Measurements from ENCODE around the gene FANCI.

Gene FANCI

GRCh38 chr15:89345248-89345647, 101.5 kb downstream of the FANCI start:
- no peaks in the 10 kb centered on the region for H3K27me3 ChIP-seq (ENCODE audit: insufficient read depth, low read depth, severe bottlenecking)

DNA sequence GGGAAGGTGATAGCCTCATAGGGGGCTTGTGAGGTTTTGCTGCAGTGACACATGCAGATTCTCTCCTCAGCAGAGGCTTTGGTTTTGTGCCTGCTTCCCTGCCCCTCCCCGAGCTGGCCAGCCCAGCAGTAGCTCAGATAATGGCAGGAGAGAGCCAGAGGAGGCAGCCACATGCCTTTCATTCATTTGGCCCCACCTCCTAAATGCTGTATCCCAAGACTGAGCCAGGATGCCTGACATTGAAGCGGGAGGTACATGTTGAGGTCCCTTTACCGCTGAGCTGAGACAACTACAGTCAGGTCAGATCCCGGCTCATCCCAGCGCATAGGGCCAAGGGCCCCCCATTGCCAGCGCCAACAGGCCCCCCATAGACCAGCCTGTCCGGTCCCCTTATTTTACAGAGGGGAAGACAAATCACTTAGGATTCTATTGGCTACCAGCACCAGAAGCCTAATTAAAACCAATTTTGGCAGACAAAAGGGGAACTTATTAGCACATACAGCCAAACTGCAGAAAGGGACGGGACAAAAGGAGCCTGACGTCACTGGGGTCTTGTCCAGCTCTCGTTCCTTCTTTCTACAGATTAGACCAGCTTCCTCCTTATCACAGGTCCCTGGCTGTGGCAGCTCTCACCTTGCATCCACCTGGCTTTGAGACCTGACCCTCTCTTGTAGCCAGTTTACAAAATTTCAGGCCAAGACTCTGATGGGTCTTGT, 102.9 kb downstream of the FANCI start:
- DNase-seq, result no peak
- Histone ChIP-seq H3K9me3 (ENCODE audit: severe bottlenecking) (no peaks in the 10 kb centered on the region), H3K27ac (no peak overlapping the region), H3K4me3 (ENCODE audit: low read depth, low read length) (no peak overlapping the region), H3K36me3 (no peaks in the 10 kb centered on the region), H3K27me3 (ENCODE audit: insufficient read depth, low read depth, severe bottlenecking) (no peaks in the 10 kb centered on the region)
- TF ChIP-seq, protein P1, sequence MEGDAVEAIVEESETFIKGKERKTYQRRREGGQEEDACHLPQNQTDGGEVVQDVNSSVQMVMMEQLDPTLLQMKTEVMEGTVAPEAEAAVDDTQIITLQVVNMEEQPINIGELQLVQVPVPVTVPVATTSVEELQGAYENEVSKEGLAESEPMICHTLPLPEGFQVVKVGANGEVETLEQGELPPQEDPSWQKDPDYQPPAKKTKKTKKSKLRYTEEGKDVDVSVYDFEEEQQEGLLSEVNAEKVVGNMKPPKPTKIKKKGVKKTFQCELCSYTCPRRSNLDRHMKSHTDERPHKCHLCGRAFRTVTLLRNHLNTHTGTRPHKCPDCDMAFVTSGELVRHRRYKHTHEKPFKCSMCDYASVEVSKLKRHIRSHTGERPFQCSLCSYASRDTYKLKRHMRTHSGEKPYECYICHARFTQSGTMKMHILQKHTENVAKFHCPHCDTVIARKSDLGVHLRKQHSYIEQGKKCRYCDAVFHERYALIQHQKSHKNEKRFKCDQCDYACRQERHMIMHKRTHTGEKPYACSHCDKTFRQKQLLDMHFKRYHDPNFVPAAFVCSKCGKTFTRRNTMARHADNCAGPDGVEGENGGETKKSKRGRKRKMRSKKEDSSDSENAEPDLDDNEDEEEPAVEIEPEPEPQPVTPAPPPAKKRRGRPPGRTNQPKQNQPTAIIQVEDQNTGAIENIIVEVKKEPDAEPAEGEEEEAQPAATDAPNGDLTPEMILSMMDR (IDR thresholded peaks at IDR 0.05; ENCODE audit: low read depth, low read length), result no peak

More at GRCh38 chr15:89345248-89345647, 101.5 kb downstream of the FANCI start:
- Histone ChIP-seq H3K36me3 (no peaks in the 10 kb centered on the region), H3K27ac (no peak overlapping the region), H3K9me3 (ENCODE audit: severe bottlenecking) (no peaks in the 10 kb centered on the region), H3K4me3 (ENCODE audit: low read depth, low read length) (no peak overlapping the region)
- TF ChIP-seq, protein P1 (IDR thresholded peaks at IDR 0.05; ENCODE audit: low read depth, low read length), result no peak
- no peak for DNase-seq

GRCh38 chr15:89349206-89349558, 105.4 kb downstream of the FANCI start:
- no peak overlapping the region for H3K27ac ChIP-seq
- DNase-seq, result no peak
- H3K4me3 ChIP-seq (ENCODE audit: low read depth, low read length), result no peak overlapping the region
- no peaks in the 10 kb centered on the region for H3K27me3 ChIP-seq (ENCODE audit: insufficient read depth, low read depth, severe bottlenecking)
- no peaks in the 10 kb centered on the region for H3K9me3 ChIP-seq (ENCODE audit: severe bottlenecking)
- H3K36me3 ChIP-seq, result no peaks in the 10 kb centered on the region
- TF ChIP-seq, protein P1 (IDR thresholded peaks at IDR 0.05; ENCODE audit: low read depth, low read length), result no peak

DNA sequence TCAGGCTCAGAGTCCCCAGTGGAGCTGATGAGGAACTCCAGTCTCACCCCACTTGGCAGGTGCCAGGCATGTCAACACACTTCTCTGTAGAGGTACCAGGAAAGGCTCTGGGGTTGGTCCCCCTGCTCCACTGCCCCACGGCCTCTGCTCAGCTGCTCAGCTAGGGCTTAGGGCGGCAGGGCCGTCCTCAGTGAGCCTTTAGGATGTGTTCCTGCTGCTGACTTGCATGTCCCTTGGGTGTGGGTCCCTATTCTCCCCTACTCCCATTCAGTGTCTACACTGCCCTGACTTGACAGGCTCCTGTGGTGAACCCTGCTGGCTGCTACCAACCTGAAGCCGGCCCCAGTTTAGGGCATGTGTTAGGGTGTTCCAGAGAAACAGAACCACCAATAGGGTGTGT, 108.7 kb downstream of the FANCI start:
- no peaks in the 10 kb centered on the region for H3K36me3 ChIP-seq
- no peaks in the 10 kb centered on the region for H3K27me3 ChIP-seq (ENCODE audit: insufficient read depth, low read depth, severe bottlenecking)
- TF ChIP-seq, protein P1 (IDR thresholded peaks at IDR 0.05; ENCODE audit: low read depth, low read length), result no peak

GRCh38 chr15:89353991-89354390, 110.2 kb downstream of the FANCI start:
- Histone ChIP-seq H3K36me3 (no peaks in the 10 kb centered on the region), H3K4me3 (ENCODE audit: low read depth, low read length) (no peak overlapping the region), H3K27me3 (ENCODE audit: insufficient read depth, low read depth, severe bottlenecking) (peaks cover 5% of the 10 kb centered on the region), H3K27ac (no peak overlapping the region), H3K9me3 (ENCODE audit: severe bottlenecking) (peaks cover 6% of the 10 kb centered on the region)
- no peak for DNase-seq
- TF ChIP-seq, protein P1 (IDR thresholded peaks at IDR 0.05; ENCODE audit: low read depth, low read length), result no peak

More for the DNA sequence above, 108.7 kb downstream of the FANCI start:
- DNase-seq, result no peak
- H3K9me3 ChIP-seq (ENCODE audit: severe bottlenecking), result peaks cover 6% of the 10 kb centered on the region
- no peak overlapping the region for H3K4me3 ChIP-seq (ENCODE audit: low read depth, low read length)
- no peak overlapping the region for H3K27ac ChIP-seq

All from WERI-Rb-1 (cell line).